Activated CD8-positive, alpha-beta memory T cell treated with anti-CD3 and anti-CD28 coated beads, Interleukin-2, amount 50 U/mL, for 48 hours (primary cell): ENCODE measurements around the gene VIPR2.

ENCODE experiments used
- DNase-seq: peaks from one replicate; pipeline ENCODE4 v3.0.0-alpha.2; 2020

Gene VIPR2

DNA sequence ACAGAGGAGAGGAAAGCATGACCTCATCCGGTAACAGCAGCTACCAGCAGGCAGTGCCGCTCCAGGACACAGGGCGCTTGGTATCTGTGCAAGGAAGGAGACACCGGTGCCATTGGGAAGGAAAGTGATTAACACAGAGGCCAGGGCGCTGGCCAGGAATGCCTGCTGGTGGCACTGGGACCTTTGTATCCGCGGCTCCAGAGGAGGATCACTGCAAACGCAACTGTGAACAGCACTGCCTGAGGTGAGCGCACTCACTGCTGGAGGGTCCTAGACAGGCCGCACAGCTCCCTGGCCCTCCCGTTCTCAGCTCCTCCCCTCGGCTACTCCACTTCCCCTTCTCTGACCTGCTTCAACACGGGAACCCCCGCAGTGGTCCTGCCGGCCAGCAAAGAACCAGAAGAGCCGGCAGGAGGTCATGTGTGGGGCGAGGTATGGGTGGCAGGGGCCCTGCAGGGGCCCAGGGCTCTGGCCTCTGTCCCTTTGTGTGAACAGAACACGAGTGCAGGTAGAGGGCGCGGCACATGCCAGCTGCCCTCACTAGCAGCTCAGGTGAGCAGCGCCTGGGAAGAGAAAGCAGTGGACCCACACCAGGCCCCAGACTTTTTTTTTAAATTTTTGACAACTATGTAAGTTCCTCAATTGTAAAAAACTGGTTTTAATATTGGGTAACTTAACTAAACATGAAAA lies 107.6 kb downstream of the VIPR2 start:
- peak; percentile 41 for DNase-seq

GRCh38 chr7:159035571-159036073 lies 109.0 kb downstream of the VIPR2 start:
- DNase-seq, result peak; percentile 36

DNA sequence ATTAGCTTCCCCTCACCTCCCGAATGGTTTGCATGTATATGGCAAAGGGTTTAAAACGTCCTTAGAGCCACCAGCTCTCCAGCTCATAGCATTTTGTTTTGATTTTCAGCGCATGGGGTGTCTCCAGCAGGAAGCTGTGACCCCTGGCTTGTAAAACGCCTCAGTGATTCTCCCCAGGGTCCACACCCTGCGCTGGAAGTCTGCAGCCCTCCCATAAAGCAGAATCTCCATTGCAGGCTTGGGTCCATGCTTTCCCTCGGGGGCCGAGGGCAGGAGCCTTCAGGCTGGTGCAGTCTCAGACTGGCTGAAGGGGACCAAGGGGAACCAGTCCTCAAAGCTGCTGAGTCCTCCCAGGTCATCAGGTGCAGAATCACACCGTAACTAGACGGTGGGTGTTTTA lies 109.7 kb downstream of the VIPR2 start:
- peak; percentile 45 for DNase-seq

DNA sequence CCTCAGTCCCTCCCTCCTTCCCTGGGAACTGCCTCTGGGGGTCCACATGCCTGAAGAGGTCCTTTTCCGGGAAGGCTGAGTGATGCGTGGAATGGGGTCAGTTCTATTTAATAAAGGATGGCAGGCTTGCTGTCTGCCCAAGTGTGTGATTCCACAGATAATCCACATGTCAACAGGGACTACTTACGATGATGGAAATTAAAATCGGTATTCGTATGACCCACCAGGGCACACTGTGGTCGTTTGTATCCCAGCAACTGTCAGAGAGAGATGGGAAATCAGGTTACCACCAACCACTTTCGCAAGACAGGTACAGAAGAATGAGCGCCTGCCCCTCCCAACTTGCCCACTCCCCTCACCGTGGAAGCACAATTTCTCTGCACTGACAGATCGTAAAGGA lies 110.3 kb downstream of the VIPR2 start:
- DNase-seq, result peak; percentile 17

- peak; percentile 15 for DNase-seq
Measured at GRCh38 chr7:159033956-159034355, 110.7 kb downstream of the VIPR2 start.

DNA sequence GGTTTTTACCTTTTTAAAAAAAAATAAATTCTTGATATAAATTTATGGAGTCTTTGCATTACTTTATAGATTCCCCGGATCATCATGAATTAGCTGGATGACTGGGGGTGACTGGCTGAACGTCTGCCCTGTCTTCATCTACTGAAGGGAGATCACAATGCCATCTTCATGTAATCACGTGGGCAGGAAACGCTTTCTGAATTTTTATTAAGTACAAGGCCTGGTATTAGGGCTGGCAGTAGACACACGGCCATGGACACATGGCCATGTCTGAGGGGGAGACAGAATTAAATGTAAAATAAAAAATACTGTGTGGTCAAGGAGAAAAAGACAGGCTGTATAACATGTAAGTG lies 111.2 kb downstream of the VIPR2 start:
- DNase-seq, result no peak

DNA sequence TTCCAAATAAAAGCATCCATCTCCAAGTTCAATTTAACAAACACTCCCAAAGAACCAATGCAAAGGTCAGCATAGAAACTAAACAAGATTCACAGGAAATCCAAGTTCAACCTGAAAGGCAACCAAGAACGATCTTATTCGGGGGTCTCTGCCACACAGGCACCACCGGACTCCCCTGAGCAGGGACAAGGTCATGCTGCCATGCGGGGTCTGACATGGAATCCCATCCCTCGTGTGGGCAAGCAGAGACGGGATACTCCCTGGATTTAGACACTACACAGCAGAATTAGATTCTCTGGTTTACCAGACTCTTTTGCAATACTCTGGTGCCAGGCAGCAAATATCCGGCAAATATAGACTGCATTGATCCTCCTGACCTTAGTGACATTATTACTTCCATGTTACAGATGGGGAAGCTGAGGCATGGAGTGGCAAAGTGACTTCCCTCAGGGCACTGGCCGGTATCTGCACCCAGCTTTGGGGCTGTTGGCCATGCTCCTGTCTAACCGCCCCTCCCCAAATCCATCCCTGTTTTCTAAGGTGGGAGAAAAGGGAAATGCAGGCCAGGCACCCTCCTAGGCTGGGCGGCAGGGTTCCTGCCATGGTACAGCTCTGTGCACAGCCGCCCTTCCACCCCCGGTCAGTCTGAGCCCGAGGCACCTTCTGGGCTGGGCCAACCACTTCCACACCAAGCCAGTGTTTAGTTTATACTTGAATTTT lies 111.8 kb downstream of the VIPR2 start:
- peak; percentile 32 for DNase-seq

- peak; percentile 44 for DNase-seq
Measured at GRCh38 chr7:159032322-159032721, 112.3 kb downstream of the VIPR2 start.

- peak; percentile 28 for DNase-seq
Measured at GRCh38 chr7:159031750-159032149, 112.9 kb downstream of the VIPR2 start.

GRCh38 chr7:159031135-159031701 lies 113.4 kb downstream of the VIPR2 start:
- peak; percentile 39 for DNase-seq

DNA sequence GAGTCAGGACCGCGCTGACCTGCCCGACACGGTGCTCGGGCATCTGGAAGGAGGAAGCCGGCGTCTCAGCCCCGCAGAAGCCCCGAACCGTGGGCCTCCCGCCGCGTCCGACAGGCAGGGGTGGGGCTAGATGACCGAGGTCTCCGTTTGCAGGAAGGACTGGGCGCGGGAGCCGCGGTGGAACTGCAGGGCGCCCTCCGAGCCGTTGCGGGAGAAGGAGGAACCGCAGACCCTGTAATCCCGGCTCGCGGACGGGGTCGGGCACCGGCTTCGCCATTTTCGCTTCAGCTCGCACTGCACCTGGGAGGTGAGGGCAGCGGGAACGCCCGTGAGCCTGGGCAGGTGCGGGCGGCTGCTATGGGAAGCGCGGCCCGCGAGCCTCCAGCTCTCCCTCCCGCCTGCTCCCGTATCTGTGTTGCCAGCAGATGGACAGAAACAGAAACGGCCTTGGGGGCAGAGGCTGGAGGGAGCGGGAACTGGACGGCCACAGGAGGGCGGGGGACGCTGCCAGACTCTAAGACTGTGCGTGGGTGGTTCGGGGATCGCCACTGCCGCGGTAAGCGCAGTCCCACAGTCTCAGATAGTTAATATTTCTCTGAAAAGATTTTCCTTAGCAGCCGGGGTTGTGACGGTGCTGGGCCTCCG lies 114.1 kb downstream of the VIPR2 start:
- DNase-seq, result peak; percentile 60

- DNase-seq, result peak; percentile 44
Measured at GRCh38 chr7:159028508-159029401, 115.9 kb downstream of the VIPR2 start.

GRCh38 chr7:159027789-159028507 lies 116.7 kb downstream of the VIPR2 start:
- peak; percentile 42 for DNase-seq

- peak; percentile 28 for DNase-seq
Measured at GRCh38 chr7:159027056-159027788, 117.4 kb downstream of the VIPR2 start.

GRCh38 chr7:159026271-159027055 lies 118.2 kb downstream of the VIPR2 start:
- DNase-seq, result peak; percentile 53

DNA sequence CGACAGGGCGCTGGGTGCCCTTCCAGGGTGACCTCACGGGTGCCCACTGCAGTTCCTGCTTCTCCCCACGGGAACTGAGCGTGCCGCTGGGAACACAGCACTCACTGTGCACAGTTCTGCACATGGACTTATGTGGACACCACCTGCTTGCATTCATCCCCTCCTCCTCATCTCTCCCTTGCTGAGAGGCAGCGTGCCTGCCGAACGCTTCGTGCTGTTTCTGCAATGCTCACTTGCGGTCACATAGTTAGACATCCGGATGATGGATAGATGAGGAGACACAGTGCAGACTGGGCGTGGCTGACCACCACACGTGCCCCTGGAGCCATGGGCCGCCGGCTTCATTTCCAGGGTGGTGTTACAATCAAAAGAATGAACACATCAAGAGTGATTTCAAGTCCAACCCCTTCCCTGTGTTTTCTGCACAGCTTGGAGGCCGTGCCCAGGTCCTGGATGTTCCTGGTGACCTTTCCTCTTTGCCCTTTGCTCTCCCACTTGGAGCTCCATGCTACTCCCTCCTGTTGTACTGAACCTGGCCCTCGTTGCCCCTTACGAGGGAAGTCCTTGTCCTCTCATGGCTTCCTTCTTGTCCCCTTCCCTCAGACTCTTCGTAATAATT lies 119.4 kb downstream of the VIPR2 start:
- no peak for DNase-seq

GRCh38 chr7:159024280-159024951 lies 120.3 kb downstream of the VIPR2 start:
- no peak for DNase-seq

DNA sequence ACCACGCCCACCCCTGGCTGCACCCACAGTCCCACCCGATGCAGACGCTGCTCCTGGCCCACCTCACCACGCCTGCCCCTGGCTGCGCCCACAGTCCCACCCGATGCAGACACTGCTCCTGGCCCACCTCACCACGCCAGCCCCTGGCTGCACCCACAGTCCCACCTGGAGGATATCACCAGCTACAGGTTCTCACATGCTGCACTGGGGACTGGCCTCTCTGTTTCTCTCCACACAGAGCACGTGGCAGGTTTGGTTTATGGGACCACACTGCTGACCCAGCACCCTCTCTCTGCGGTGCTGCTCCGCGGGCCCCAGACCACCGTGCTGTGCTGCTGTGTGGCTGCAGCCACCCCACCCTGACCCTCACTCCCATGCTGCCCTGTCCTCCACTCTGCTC lies 120.9 kb downstream of the VIPR2 start:
- no peak for DNase-seq

GRCh38 chr7:159023206-159023605 lies 121.5 kb downstream of the VIPR2 start:
- DNase-seq, result no peak
